ENCODE measurements around the gene PCSK4.

- TF ChIP-seq ELF4 (IDR thresholded peaks at IDR 0.05) = no peak
- no peak for TF ChIP-seq HDGF (IDR thresholded peaks at IDR 0.05; ENCODE audit: borderline replicate concordance)
- TF ChIP-seq FOXK2 (IDR thresholded peaks at IDR 0.05) = no peak
- no peak for TF ChIP-seq PKNOX1 (IDR thresholded peaks at IDR 0.05)
- no peak for TF ChIP-seq FOXA1 (IDR thresholded peaks at IDR 0.05)
- no peak for TF ChIP-seq BHLHE40 (IDR thresholded peaks at IDR 0.05; ENCODE audit: borderline replicate concordance)
- TF ChIP-seq SP1 (IDR thresholded peaks at IDR 0.05) = no peak
- TF ChIP-seq TARDBP (IDR thresholded peaks at IDR 0.05) = no peak
- TF ChIP-seq ARNT (IDR thresholded peaks at IDR 0.05) = no peak
- no peak for TF ChIP-seq L3MBTL2 (conservative IDR thresholded peaks at IDR 0.05)
- no peak for TF ChIP-seq ZNF384 (IDR thresholded peaks at IDR 0.05)
- no peak for TF ChIP-seq FOXM1 (IDR thresholded peaks at IDR 0.05; ENCODE audit: borderline replicate concordance)
Observed at GRCh38 chr19:1450735-1451731, 39.1 kb downstream of the PCSK4 start.
